Activated CD4-positive, alpha-beta T cell treated with anti-CD3 and anti-CD28 coated beads, Interleukin-2, amount 10 ng/mL, durations not matched to agents 7 days and 5 days (primary cell): ENCODE data around the gene SSBP1. TPM values are rescaled to one million over a fixed set of nuclear protein-coding genes. Genes with fewer than 3 reads are reported as not detected.

Experiments
- total RNA-seq, 2 experiments: library from RNA; stranded (reverse); gene quantifications; one replicate each; pipeline ENCODE4 v1.2.3, GENCODE V29; 2021

SSBP1 gene
- total RNA-seq, 2 experiments from 2014 or later = 109 to 127 TPM

Other genes starting within 250 kb of the SSBP1 start
- gene AGK, start 186.9 kb upstream of the SSBP1 start, total RNA-seq = 10 to 100 TPM; 40.7 to 42.5 TPM
- gene DENND11, start 36.2 kb upstream of the SSBP1 start, total RNA-seq = 10 to 100 TPM; 24.0 to 28.9 TPM
- not detected for gene WEE2, start 30.0 kb upstream of the SSBP1 start, total RNA-seq
- gene TAS2R3, start 25.7 kb downstream of the SSBP1 start, total RNA-seq = 1 to 10 TPM; 1.4 to 1.8 TPM
- gene TAS2R4, start 38.3 kb downstream of the SSBP1 start, total RNA-seq = 1 to 10 TPM; 1.1 to 1.3 TPM
- 1 to 10 TPM; 1.2 to 1.3 TPM for gene TAS2R5, start 51.9 kb downstream of the SSBP1 start, total RNA-seq
- gene PRSS37, start 103.1 kb downstream of the SSBP1 start, total RNA-seq = not detected
- gene OR9A4, start 178.0 kb downstream of the SSBP1 start, total RNA-seq = not detected
- gene CLEC5A, start 208.6 kb downstream of the SSBP1 start, total RNA-seq = not detected
- gene TAS2R38, start 235.4 kb downstream of the SSBP1 start, total RNA-seq = not detected